Testis (tissue), 3 donors: Measurements from ENCODE around the gene MSI2. TPM values are rescaled to one million over a fixed set of nuclear protein-coding genes. Genes with fewer than 3 reads are reported as not detected.

Experiments used
- DNase-seq: peaks from one replicate; pipeline ENCODE4 v3.0.0-alpha.2; 2019
- H3K27ac ChIP-seq, 2 donors: fragments of 200-600 bp; sonication (generic); one replicate each; pipeline ENCODE4 v1.5.1; 2019
- H3K27me3 ChIP-seq: fragments of 200-600 bp; sonication (generic); one replicate; pipeline ENCODE4 v1.5.1; 2019
- H3K36me3 ChIP-seq: fragments of 200-600 bp; sonication (generic); one replicate; pipeline ENCODE4 v1.5.1; 2017; ENCODE audit warnings: low read depth; ENCODE audit errors: missing control alignments
- H3K4me1 ChIP-seq: fragments of 200-600 bp; sonication (generic); one replicate; pipeline ENCODE4 v1.5.1; 2019
- H3K4me3 ChIP-seq, 2 donors: fragments of 200-600 bp; sonication (generic); one replicate each; pipeline ENCODE4 v1.5.1; 2017 to 2019
- H3K9me3 ChIP-seq: fragments of 200-600 bp; sonication (generic); one replicate; pipeline ENCODE4 v1.5.1; 2017
- POLR2A ChIP-seq: fragments of 450-650 bp; IDR thresholded peaks from one replicate; pipeline ENCODE4 v1.6.1; 2017; ENCODE audit warnings: antibody characterized with exemption, mild to moderate bottlenecking, moderate library complexity
- WGBS, 2 donors: methylation state at CpG; one replicate each; pipeline ENCODE4 v1.1.5; 2018; 5-methylcytosine and 5-hydroxymethylcytosine counted together
- intact Hi-C: fragments of 100-400 bp; cut with DNase I; formaldehyde crosslinking; loops from one replicate; pipeline ENCODE4 v1.15.1; 2023; ENCODE audit warnings: low total_unique reads
- polyA plus RNA-seq: library from polyadenylated mRNA; stranded (reverse); fragments of 350-450 nt; fragmentation: Illumina TruSeq; extraction: RNeasy Lipid Tissue Mini Kit (QIAGEN cat#74804); gene quantifications from one replicate; pipeline ENCODE4 v1.2.3, GENCODE V29; 2014; ENCODE audit warnings: low read depth, low replicate concordance; ENCODE audit not compliant: insufficient read depth
- total RNA-seq, 2 donors: library from RNA; depleted of rRNA; stranded (reverse); fragments of >200 nt; gene quantifications; one replicate each; pipeline ENCODE4 v1.2.3, GENCODE V29; 2016
- TF ChIP-seq, protein P1 (sequence below), 3 experiments: fragments of 450-650 bp in 2 of 3; fragments of 200-600 bp in 1 of 3; sonication (generic) in 1 of 3; IDR thresholded peaks; one replicate each; pipeline ENCODE4 v1.5.1; 2016 to 2019; ENCODE audit warnings: antibody characterized with exemption in 3 of 3, mild to moderate bottlenecking in 2 of 3, moderate library complexity in 1 of 3

The MSI2 gene
- total and polyA plus RNA-seq, 3 donors from 2014 or later = 46.5 to 106 (median 76.6) TPM

DNA sequence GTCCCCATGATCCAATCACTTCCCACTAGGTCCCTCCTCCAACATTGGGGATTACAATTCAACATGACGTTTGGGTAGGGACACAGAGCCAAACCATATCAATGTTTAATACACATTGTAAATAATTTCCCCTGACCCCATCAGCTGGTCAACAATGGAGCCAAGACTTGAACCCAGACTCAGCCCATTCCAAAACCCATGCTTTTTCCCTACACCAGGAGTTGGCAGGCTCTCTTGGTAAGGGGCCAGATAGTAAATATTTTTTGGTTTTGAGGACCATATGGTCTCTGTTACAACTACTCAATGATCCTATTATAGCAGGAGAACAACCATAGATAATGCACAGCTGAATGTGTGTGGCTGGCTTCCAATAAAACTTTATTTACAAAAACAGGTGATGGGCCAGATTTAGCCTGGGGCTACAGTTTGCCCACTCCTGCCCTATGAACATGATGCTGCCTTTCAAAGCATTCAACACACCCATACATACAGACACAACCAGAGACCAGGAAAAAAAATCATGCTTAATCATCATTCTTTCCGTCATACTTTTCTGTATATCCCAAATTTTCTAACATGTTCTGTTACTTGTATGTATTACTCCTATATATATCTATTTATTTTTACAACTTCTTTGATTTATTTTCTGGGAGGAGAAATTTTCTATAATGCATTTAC lies 22.1 kb upstream of the MSI2 start:
- H3K36me3 ChIP-seq = no peaks in the 10 kb centered on the region
- H3K27ac ChIP-seq = no peak overlapping the region
- no peak overlapping the region for H3K4me3 ChIP-seq
- 79 to 84% methylated on average over 2 of the region's 2 CpGs for WGBS, 2 donors
- H3K27me3 ChIP-seq = no peaks in the 10 kb centered on the region
- no peaks in the 10 kb centered on the region for H3K9me3 ChIP-seq
- intact Hi-C loops = no loop called here
- no peaks in the 10 kb centered on the region for H3K4me1 ChIP-seq
- no peak for TF ChIP-seq POLR2A
- TF ChIP-seq, protein P1, sequence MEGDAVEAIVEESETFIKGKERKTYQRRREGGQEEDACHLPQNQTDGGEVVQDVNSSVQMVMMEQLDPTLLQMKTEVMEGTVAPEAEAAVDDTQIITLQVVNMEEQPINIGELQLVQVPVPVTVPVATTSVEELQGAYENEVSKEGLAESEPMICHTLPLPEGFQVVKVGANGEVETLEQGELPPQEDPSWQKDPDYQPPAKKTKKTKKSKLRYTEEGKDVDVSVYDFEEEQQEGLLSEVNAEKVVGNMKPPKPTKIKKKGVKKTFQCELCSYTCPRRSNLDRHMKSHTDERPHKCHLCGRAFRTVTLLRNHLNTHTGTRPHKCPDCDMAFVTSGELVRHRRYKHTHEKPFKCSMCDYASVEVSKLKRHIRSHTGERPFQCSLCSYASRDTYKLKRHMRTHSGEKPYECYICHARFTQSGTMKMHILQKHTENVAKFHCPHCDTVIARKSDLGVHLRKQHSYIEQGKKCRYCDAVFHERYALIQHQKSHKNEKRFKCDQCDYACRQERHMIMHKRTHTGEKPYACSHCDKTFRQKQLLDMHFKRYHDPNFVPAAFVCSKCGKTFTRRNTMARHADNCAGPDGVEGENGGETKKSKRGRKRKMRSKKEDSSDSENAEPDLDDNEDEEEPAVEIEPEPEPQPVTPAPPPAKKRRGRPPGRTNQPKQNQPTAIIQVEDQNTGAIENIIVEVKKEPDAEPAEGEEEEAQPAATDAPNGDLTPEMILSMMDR (IDR thresholded peaks at IDR 0.05) = no peak
- no peak for DNase-seq

DNA sequence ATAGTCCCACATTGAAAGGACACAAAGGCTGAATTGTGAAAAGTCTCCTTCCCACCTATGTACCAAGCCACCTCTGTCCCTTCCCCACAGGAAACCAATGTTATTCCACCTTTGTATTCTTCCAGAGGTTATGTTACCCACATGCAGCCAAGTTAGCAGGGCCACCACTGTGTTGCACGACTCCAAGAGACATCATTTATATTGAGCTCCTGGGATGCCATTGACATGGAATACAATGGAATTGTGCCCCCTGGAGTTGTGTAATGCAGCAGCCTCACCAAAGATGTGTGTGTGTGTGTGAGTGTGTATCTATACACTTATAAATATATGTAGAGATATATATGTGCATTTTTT lies 21.6 kb upstream of the MSI2 start:
- DNase-seq = no peak
- H3K36me3 ChIP-seq = no peaks in the 10 kb centered on the region
- no peak for TF ChIP-seq POLR2A
- TF ChIP-seq, protein P1 (IDR thresholded peaks at IDR 0.05) = no peak
- H3K4me1 ChIP-seq = no peaks in the 10 kb centered on the region
- H3K9me3 ChIP-seq = no peaks in the 10 kb centered on the region
- H3K27ac ChIP-seq = no peak overlapping the region
- 58 to 67% methylated on average over 1 of the region's 1 CpG for WGBS, 2 donors
- intact Hi-C loops = loop anchor here (5.0 kb wide), 1 partner anchor 198 kb away; no protein-coding TSS in a partner anchor
- H3K4me3 ChIP-seq = no peak overlapping the region
- H3K27me3 ChIP-seq = no peaks in the 10 kb centered on the region

DNA sequence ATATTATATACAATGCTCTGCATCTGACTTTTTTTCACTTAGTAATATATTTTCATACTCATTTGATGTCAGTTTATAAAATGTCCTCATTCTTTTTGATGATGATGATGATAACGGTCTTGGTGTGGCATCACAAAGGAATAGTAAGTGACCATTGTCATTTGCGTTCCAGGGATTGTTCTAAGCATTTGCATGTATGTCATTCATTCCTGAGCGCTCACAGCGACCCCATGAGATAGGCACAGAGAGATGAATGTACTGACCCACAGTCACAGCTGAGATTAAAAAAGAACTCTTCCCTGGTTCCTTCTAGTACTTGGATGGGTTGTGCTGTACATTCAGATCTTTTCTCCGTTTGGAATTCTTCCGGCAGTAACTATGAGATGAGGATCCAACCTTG lies 21.2 kb upstream of the MSI2 start:
- no peaks in the 10 kb centered on the region for H3K9me3 ChIP-seq
- H3K27me3 ChIP-seq = no peaks in the 10 kb centered on the region
- no peak overlapping the region for H3K4me3 ChIP-seq
- no peaks in the 10 kb centered on the region for H3K4me1 ChIP-seq
- H3K36me3 ChIP-seq = no peaks in the 10 kb centered on the region
- H3K27ac ChIP-seq = no peak overlapping the region
- TF ChIP-seq, protein P1 (IDR thresholded peaks at IDR 0.05) = no peak
- no peak for TF ChIP-seq POLR2A
- intact Hi-C loops = loop anchor here (5.0 kb wide), 1 partner anchor 197 kb away; no protein-coding TSS in a partner anchor
- no peak for DNase-seq
- 78 to 91% methylated on average over 6 of the region's 6 CpGs for WGBS, 2 donors

DNA sequence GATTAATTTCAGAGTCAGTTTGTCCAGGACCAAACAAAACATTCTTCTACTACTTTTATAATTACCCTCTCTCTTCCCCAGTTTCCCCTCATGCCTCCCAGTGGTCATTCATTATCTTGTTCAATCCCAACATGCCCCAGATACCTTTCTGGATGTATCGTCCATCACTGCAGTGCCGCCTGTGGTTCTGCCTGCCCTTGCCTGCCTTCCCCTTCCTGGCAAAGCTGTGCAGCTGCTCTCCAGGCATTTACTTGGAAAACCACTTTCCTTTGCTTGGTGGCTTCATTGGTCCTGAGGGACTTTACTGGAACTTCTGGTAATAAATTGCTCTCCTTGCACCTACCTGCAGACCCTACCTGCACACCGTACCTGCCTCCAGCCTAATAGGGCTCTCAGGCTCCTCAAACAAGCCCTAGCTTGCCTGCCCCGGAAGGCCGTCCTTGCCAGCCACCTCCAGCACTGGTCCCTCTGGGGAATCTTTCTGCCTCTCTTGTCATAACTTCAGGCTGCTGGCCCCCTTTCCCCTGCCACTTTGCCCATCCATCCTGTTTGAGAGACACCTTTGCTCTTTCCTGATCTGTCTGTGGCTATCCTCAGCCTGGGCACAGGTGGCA lies 19.5 kb upstream of the MSI2 start:
- Histone ChIP-seq H3K27ac (no peak overlapping the region), H3K4me3 (no peak overlapping the region), H3K4me1 (no peaks in the 10 kb centered on the region), H3K9me3 (no peaks in the 10 kb centered on the region), H3K27me3 (no peaks in the 10 kb centered on the region), H3K36me3 (no peaks in the 10 kb centered on the region)
- 83 to 92% methylated on average over 5 of the region's 5 CpGs for WGBS, 2 donors
- intact Hi-C loops = loop anchor here (5.0 kb wide), 1 partner anchor 196 kb away; no protein-coding TSS in a partner anchor
- no peak for DNase-seq
- no peak for TF ChIP-seq POLR2A
- TF ChIP-seq, protein P1 (IDR thresholded peaks at IDR 0.05) = no peak
